Astrocyte (in vitro differentiated cells and primary cell): ENCODE results near the gene R3HCC1L.

Experiments used
- CTCF ChIP-seq: IDR thresholded peaks from 2 replicates; pipeline ENCODE4 v1.5.1; 2011; ENCODE audit warnings: low read depth, mild to moderate bottlenecking, inconsistent platforms, low read length, moderate library complexity; ENCODE audit not compliant: insufficient read depth
- EZH2 ChIP-seq: IDR thresholded peaks from 2 replicates; pipeline ENCODE4 v1.6.1; 2012; ENCODE audit warnings: mild to moderate bottlenecking, low read length, inconsistent platforms; ENCODE audit not compliant: insufficient read depth

- TF ChIP-seq CTCF = no peak
- no peak for TF ChIP-seq EZH2
Observed at GRCh38 chr10:98212196-98212595, 77.7 kb downstream of the R3HCC1L start.
